HG03196 (cell line): ENCODE measurements around the gene TNN.

Experiments used
- ATAC-seq: cut with Tn5 transposase; IDR thresholded peaks from one replicate; pipeline ENCODE4 v1.9.1; 2021; ENCODE audit not compliant: unreplicated experiment

TNN gene

GRCh38 chr1:175062858-175063257 lies 4.8 kb upstream of the TNN start:
- ATAC-seq = no peak

DNA sequence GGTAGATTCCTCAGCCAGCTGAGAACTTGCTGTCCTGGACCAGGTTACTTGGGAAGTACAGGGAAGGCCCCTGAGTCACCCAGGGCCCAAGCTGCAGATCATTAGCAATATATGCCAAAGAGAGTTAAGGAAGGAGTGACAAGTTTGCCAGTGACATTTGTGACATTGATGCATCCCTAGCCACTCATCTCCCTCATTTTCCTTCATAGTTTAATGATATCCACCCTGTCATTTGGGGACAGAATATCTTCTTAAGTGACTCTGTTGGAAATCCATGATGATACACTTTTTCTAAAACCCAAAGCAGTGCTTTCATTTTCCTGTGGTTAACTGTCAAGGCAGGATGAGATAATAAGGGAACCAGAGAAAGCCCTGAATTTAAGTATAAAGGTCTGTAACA lies 3.2 kb downstream of the TNN start:
- ATAC-seq = no peak

GRCh38 chr1:175071276-175071943 lies 3.8 kb downstream of the TNN start:
- ATAC-seq = no peak

- peak; percentile 66 for ATAC-seq
Measured at GRCh38 chr1:175072099-175072951, 4.7 kb downstream of the TNN start.

- no peak for ATAC-seq
Measured at GRCh38 chr1:175073061-175073460, 5.4 kb downstream of the TNN start.

DNA sequence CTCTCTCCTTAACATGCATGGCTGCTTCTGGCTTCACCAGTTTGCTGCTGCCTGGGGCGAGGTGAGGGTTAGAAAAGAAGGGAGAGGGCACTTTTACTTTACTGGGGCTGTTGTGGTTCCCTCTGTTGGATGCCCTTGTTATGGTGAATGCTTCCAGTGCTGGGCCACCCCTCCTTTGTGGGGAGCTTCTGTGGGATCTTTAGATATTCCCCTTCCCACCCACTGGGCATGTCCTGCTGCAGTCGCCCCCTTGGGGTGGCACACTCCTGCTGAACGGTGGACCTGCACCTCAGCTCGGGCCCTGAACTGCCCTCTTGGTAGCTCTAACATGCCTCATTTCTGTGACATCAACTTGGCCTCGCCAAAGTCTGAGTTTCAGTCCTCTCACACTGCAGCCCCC lies 6.0 kb downstream of the TNN start:
- ATAC-seq = no peak

DNA sequence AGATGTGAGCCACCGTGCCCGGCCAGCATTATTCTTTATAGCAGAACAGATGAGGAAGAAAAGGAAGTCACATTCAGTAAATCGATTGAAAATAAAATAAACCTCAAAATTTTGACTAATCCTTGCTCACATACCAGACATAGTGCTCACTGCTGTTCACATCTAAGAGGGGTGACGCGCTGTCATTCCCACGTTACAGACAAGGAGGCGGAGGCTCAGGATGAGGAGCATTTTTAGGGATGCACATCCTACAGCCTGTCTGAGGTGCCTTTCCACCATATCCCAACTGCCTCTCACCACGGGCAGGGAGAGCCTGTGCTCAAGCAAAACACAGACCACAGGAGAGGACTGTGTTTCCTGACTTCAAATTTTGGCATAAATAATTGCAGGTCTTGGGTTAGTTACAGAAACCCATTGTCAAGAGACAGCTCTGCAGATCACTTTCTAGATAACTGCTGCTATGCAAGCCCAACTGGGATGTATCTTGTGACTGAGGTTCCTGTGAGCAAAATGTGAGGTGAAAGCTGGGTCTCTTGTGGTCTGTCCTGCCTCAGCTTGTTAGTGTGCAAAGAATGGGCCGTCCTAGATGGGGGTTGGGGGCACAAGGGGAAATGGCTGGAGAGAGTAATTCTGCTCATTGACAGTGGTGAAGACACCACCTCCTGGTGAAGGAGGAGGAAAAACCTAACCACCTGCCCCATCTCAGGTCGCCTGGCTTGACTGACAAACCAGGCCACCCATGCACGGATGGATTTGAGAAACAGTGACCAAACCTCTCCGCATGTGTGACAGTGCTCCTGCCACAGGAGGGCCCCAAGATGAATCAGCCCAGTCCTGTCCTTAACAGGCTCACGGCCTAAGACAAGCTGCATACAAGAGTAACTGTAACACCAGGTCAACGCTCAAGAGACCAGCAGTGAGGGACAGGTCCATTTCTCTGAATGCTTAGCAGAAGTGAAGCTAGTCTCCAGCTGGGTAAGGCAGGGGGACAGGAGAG lies 8.2 kb downstream of the TNN start:
- ATAC-seq = no peak

DNA sequence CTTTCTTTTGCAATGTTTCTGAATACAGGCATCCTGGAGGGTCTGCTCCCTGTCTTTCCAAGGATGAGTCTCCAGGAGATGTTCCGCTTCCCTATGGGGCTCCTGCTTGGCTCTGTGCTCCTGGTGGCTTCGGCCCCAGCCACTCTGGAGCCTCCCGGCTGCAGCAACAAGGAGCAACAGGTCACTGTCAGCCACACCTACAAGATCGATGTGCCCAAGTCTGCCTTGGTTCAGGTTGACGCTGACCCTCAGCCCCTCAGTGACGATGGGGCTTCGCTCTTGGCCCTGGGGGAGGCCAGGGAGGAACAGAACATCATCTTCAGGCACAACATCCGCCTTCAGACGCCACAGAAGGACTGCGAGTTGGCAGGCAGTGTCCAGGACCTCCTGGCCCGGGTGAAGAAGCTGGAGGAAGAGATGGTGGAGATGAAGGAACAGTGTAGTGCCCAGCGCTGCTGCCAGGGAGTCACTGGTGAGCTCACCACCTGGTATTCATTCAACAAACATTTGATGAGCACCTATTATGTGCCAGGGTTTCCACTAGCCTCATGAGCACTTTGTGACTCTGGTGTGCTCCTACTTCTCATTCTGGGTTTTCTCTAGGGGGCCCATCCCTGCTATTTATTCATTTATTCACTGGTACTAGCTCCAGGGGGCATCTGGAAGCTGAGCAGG lies 9.9 kb downstream of the TNN start:
- ATAC-seq = no peak

DNA sequence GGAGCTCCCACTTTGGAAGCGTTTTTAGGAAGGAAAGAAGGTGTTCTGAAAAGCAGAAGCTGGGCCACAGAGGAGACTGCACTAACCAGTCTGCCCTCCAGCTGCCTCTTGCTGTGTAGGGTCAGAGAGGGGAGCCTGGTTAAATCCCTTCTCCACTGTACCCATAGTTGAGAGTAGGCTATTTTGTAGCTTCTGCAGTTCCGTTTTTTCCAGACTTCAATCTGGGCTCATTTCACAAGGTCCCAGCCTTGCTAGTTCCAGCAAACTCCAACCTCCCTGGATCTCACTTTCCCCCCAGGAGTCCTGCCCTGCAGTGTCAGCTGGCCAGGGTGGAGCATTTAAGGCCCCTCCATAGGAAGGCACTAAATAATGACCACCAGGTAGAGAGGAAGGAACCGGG lies 11.0 kb downstream of the TNN start:
- no peak for ATAC-seq

DNA sequence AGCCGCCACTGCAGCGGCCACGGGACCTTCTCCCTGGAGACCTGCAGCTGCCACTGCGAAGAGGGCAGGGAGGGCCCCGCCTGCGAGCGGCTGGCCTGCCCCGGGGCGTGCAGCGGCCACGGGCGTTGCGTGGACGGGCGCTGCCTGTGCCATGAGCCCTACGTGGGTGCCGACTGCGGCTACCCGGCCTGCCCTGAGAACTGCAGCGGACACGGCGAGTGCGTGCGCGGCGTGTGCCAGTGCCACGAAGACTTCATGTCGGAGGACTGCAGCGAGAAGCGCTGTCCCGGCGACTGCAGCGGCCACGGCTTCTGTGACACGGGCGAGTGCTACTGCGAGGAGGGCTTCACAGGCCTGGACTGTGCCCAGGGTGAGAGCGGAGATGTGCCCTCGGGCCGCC lies 11.7 kb downstream of the TNN start:
- no peak for ATAC-seq

GRCh38 chr1:175080030-175080429 lies 12.4 kb downstream of the TNN start:
- no peak for ATAC-seq

GRCh38 chr1:175081983-175082382 lies 14.3 kb downstream of the TNN start:
- no peak for ATAC-seq

- no peak for ATAC-seq
Measured at GRCh38 chr1:175088525-175088951, 20.9 kb downstream of the TNN start.

DNA sequence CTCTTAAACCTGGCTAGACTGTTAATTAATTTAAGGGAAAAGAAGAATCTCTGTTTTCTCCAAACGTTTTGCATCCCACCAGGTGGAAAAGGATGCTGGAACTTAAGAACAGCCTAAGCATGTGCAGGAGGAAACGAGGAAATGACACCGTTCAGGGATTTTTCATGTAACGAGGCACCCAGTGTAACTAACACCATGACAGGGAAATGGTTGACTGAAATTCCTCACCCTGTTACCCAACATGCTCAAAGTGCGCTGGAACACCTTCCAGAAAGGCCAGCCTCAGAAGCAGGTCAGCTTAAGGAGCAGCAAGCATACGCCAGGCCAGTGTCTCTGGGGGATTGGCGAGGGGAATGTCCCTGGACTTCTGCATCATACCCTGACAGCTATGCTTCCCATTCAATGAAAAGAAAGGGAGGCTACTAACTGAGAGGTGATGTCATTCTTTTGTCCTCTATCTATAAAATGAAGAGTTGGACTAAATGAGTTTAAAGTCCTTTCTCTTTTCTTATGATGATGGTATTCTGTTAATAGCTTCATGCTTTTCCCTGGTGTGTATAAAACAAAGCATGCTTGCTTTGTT lies 21.6 kb downstream of the TNN start:
- no peak for ATAC-seq

DNA sequence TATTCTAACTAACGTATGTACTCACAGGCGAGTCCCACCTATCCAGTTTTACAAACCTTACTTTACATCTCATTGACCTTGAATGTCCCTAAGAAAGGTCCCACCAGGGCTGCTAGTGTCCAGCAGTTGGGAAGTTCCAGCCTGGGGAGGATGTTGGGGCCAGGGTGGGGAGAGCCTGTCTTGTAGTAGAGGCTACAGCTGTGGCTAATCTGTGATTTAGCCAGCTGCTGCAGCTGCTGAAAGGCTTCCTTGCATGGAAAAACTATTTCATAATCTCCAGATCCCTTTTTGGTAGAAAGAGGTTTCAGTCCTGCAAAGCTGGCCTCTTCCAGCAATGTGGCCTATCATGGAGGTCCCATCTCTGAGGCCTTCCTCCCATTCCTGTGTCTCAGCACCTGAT lies 23.1 kb downstream of the TNN start:
- no peak for ATAC-seq

GRCh38 chr1:175094626-175095025 lies 27.0 kb downstream of the TNN start:
- ATAC-seq = no peak

GRCh38 chr1:175095069-175095468 lies 27.4 kb downstream of the TNN start:
- ATAC-seq = no peak

DNA sequence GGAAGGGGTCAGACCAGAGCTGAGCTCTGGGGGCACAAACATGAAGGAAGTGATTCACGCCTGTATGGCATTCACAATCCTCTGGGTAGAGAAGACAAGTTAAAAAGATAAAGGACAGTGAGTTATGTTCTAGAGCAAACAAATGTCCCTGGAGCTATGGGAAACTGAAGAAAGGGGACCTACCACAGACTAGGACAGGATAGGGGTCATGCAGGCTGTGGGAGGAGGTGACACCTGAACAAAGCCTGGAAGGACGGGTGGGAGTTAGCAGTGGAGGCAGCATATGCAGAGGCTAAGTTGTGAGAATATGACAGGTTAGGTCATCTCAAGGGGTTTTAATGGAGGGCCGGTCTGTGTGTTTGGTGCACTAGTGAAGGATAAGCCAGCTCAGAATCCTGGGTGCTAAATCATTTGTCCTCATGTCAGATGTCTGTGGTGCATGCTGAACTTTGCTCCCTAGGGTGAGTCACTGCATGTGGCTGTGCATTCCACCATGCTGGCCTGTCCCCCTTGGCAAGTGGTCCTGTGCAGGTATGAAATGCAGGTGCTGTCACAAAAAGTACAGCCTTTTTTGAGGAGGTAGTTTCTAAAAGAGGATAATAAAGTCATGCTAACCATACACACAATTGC lies 28.5 kb downstream of the TNN start:
- ATAC-seq = no peak

DNA sequence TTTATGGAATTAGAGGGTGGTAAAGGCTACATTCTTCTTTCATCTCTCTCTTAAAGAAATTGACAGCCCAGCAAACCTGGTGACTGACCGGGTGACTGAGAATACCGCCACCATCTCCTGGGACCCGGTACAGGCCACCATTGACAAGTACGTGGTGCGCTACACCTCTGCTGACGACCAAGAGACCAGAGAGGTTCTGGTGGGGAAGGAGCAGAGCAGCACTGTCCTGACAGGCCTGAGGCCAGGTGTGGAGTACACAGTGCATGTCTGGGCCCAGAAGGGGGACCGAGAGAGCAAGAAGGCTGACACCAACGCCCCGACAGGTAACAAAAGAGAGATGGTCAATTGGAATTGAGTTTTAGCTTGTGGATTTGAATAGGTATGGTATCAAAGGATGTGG lies 29.7 kb downstream of the TNN start:
- ATAC-seq = no peak

- ATAC-seq = no peak
Measured at GRCh38 chr1:175099916-175100315, 32.3 kb downstream of the TNN start.
